ENCODE results near the gene XYLB. TPM values are rescaled to one million over a fixed set of nuclear protein-coding genes. Genes with fewer than 3 reads are reported as not detected.
A peak's percentile ranks its signal among the peaks of the same experiment; 100 is the strongest.
"Not testable (repeated sequence)": the region's sequence is repeated elsewhere in the genome, so short reads cannot be mapped to it uniquely, and the experiment has no call there.

The XYLB gene
- total RNA-seq (under 1 TPM; 0.25 to 0.59 TPM), total RNA-seq (0.05 to 11.9 (median 0.95) reads per million in 172 experiments)
- 0.92 TPM for polyA plus RNA-seq (2013, experiment 1 of 2)
- polyA plus RNA-seq (2013, experiment 2 of 2) = 2.2 TPM

GRCh38 chr3:38346587-38347410, at the start of gene XYLB:
Gene XYLB (plus strand): TSS chr3:38346785. CDS start chr3:38346869, 84 bp downstream.
- no peaks in the 10 kb centered on the region for H3K36me3 Mint-ChIP-seq (ENCODE audit: low read depth)
- TF ChIP-seq CTCF (IDR thresholded peaks at IDR 0.05) = peak; percentile 80
- H3K27me3 Mint-ChIP-seq = no peaks in the 10 kb centered on the region
- peak within 1 kb of the TSS; percentile 91 for H3K4me3 Mint-ChIP-seq
- Histone ChIP-seq H3K9me3 (ENCODE audit: control insufficient read depth in 1 of 2, insufficient read depth in 1 of 2, low read length in 2 of 2) (no peaks in the 10 kb centered on the region), H3K4me3 (ENCODE audit: low read length) (peak within 1 kb of the TSS; percentile 53), H3K4me1 (ENCODE audit: insufficient read depth, low read length) (peaks cover 16% of the 10 kb centered on the region), H3K27me3 (ENCODE audit: control insufficient read depth in 1 of 2, insufficient read depth in 2 of 2, low read length in 2 of 2) (no peaks in the 10 kb centered on the region), H3K27ac (ENCODE audit: low read depth in 1 of 2, low read length in 2 of 2) (no peak within 1 kb of the TSS), H3K36me3 (ENCODE audit: insufficient read depth, low read length) (no peaks in the 10 kb centered on the region)
- H3K4me1 Mint-ChIP-seq (ENCODE audit: low read depth) = peaks cover 7% of the 10 kb centered on the region
- ChIA-PET POLR2A (interaction anchor here (0.7 to 1.9 kb wide), 7 partner anchors 80 to 308 kb away, joined by 3 to 8 read pairs (median 4); partner anchors contain the start of genes ACVR2B and DLEC1), CTCF (interaction anchor here (0.7 to 3.2 kb wide), 9 partner anchors 57 to 307 kb away, joined by 3 to 27 read pairs (median 5); partner anchors contain the start of genes EXOG and OXSR1)
- ATAC-seq (ENCODE audit: poor library complexity) (peak; percentile 95), DNase-seq (peak; percentile 42 to 87 (median 66))
- intact Hi-C loops (cut with DNase I, micrococcal nuclease) = loop anchor here (1.0 to 10.0 kb wide), 6 partner anchors 133 to 492 kb away; no protein-coding TSS in a partner anchor
- H3K27ac Mint-ChIP-seq = no peak within 1 kb of the TSS
- H3K9me3 Mint-ChIP-seq = no peaks in the 10 kb centered on the region

GRCh38 chr3:38297053-38297452, 49.5 kb upstream of the XYLB start:
- H3K4me3 ChIP-seq (ENCODE audit: low read length); H3K4me3 Mint-ChIP-seq; ATAC-seq (ENCODE audit: poor library complexity); H3K27ac Mint-ChIP-seq; H3K36me3 Mint-ChIP-seq (ENCODE audit: low read depth); H3K27ac ChIP-seq (ENCODE audit: low read depth in 1 of 2, low read length in 2 of 2); POLR2A ChIA-PET; H3K27me3 Mint-ChIP-seq; H3K9me3 ChIP-seq (ENCODE audit: control insufficient read depth in 1 of 2, insufficient read depth in 1 of 2, low read length in 2 of 2); H3K27me3 ChIP-seq (ENCODE audit: control insufficient read depth in 1 of 2, insufficient read depth in 2 of 2, low read length in 2 of 2); H3K9me3 Mint-ChIP-seq; DNase-seq; H3K36me3 ChIP-seq (ENCODE audit: insufficient read depth, low read length); H3K4me1 Mint-ChIP-seq (ENCODE audit: low read depth); H3K4me1 ChIP-seq (ENCODE audit: insufficient read depth, low read length): not testable (repeated sequence)
- CTCF ChIA-PET = interaction anchor here (1.1 kb wide), 1 partner anchor 9 kb away, joined by 4 read pairs; no protein-coding TSS in a partner anchor
- intact Hi-C loops (cut with DNase I, micrococcal nuclease) = loop anchor here in 1 of 2 experiments (5.0 kb wide), 1 partner anchor 180 kb away; no protein-coding TSS in a partner anchor

GRCh38 chr3:38297537-38297936, 49.0 kb upstream of the XYLB start:
- intact Hi-C loops (cut with DNase I, micrococcal nuclease) = loop anchor here in 1 of 2 experiments (5.0 kb wide), 1 partner anchor 180 kb away; no protein-coding TSS in a partner anchor
- DNase-seq (no peak), ATAC-seq (ENCODE audit: poor library complexity) (no peak)
- Histone ChIP-seq H3K27ac (ENCODE audit: low read depth in 1 of 2, low read length in 2 of 2) (no peak overlapping the region), H3K36me3 (ENCODE audit: insufficient read depth, low read length) (no peaks in the 10 kb centered on the region), H3K4me3 (ENCODE audit: low read length) (no peak overlapping the region), H3K27me3 (ENCODE audit: control insufficient read depth in 1 of 2, insufficient read depth in 2 of 2, low read length in 2 of 2) (peaks cover 0 to 2% of the 10 kb centered on the region in 2 experiments), H3K9me3 (ENCODE audit: control insufficient read depth in 1 of 2, insufficient read depth in 1 of 2, low read length in 2 of 2) (no peaks in the 10 kb centered on the region), H3K4me1 (ENCODE audit: insufficient read depth, low read length) (no peaks in the 10 kb centered on the region)
- no peak overlapping the region for H3K4me3 Mint-ChIP-seq
- no peak overlapping the region for H3K27ac Mint-ChIP-seq
- H3K27me3 Mint-ChIP-seq = no peaks in the 10 kb centered on the region
- TF ChIP-seq CTCF (IDR thresholded peaks at IDR 0.05) = no peak
- POLR2A ChIA-PET = interaction anchor here (1.0 kb wide), 1 partner anchor 161 kb away, joined by 3 read pairs; no protein-coding TSS in a partner anchor
- CTCF ChIA-PET = interaction anchor here (0.7 to 1.3 kb wide), 3 partner anchors 9 to 323 kb away, joined by 3 to 4 read pairs (median 3); no protein-coding TSS in a partner anchor
- no peaks in the 10 kb centered on the region for H3K36me3 Mint-ChIP-seq (ENCODE audit: low read depth)
- no peaks in the 10 kb centered on the region for H3K4me1 Mint-ChIP-seq (ENCODE audit: low read depth)
- no peaks in the 10 kb centered on the region for H3K9me3 Mint-ChIP-seq
